HG02763 (cell line): ENCODE results near the gene WNT3.
"Not testable (repeated sequence)": the region's sequence is repeated elsewhere in the genome, so short reads cannot be mapped to it uniquely, and the experiment has no call there.

Experiments
- ATAC-seq: cut with Tn5 transposase; IDR thresholded peaks from one replicate; pipeline ENCODE4 v1.9.1; 2021; ENCODE audit warnings: mild to moderate bottlenecking, moderate library complexity; ENCODE audit not compliant: unreplicated experiment

The WNT3 gene

DNA sequence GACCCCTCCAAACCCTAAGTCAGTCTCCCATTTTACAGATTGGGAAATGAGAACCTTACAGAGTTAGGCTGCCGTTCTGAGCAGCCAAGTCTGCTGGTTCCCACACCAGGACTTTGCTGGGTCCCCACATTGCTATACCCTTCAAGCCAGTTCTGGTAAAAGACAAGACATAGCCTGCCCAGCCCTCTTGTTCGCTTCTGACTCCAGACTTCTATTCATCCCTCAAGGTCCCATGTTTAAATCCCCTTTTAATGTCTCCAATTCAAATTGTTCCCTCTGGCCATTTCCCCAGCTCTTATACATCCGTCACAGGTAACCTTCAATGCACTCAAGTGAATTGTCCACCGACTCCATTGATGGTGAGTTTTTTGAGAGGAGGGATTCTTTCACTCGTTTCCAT lies 30.2 kb downstream of the WNT3 start:
- ATAC-seq: no peak

- ATAC-seq: no peak
Observed at GRCh38 chr17:46787478-46787877, 31.0 kb downstream of the WNT3 start.

- no peak for ATAC-seq
Observed at GRCh38 chr17:46785696-46786095, 32.8 kb downstream of the WNT3 start.

DNA sequence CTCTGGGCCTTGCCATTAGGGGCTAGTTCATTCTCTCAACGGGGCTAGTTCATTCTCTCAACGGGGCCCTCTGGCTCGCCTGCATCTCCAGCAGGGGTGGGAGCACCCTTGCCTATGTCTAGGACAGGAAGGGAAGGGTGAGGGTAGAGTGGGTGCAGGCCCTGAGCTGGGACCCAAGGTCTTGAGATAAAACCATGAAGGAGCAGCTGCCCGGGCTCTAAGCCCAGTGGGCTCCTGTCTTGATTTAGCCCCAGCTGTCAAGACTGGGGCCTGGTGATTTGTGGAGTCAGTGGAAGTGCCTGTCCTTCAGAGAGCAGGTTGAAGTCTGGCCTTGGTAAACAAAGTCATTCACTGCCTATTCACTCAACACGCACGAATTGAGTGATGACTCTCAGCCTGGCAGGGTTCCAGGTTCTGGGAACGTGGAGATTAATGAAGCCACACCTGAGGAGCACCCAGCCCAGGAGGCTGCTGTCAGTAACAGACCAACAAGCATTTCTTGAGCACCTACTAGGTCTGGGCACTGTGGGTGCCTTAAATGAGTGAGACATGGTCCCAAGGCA lies 35.4 kb downstream of the WNT3 start:
- no peak for ATAC-seq

DNA sequence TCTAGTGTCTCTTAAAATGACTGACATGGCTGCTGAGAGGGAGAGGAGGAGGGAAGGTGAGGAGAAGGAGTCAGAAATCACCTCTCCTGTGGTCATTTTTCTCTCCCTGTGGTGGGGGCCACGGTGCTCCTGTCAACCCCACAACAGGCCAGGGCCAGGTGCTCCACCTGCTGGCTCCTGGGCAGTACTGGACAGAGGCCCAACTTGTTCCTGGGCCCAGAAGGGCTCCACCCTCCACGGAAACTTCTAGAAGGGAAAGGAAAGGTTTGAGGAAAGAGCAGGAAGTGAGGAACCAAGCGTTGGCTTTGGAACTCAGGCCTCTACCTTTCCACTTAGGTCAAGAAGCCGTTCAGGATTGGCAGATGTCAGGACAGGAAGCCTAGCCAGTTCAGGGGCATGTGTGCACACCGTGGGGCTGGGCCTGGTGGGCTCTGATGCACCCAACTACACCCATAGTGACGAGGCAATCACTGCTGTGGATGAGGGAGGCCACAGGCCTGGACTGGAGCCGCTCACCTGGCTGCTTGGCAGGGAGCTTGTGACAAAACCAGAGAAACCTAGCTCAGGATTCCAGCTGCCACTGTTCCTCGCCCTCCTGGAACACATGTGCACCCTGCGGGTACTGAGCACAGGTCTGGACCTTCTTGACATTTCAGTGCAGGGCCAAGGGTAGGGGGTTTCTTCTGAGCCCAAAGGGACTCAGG lies 36.1 kb downstream of the WNT3 start:
- no peak for ATAC-seq

DNA sequence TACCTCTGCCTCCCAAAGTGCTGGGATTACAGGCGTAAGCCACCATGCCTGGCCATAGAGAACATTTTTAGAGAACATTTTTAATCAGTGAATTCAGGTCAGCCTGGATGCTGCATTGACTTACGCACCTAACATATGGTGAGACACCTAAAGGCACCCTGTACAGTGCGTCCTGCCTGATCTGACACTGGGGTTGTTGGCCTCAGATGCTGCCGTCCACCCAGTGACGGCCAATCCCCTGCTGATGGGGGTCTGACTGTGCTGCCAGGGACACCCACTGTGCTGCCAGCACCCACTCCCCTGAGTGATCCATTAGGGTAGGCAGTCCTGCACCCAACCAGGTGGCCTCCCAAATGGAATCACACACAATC lies 38.5 kb downstream of the WNT3 start:
- no peak for ATAC-seq

DNA sequence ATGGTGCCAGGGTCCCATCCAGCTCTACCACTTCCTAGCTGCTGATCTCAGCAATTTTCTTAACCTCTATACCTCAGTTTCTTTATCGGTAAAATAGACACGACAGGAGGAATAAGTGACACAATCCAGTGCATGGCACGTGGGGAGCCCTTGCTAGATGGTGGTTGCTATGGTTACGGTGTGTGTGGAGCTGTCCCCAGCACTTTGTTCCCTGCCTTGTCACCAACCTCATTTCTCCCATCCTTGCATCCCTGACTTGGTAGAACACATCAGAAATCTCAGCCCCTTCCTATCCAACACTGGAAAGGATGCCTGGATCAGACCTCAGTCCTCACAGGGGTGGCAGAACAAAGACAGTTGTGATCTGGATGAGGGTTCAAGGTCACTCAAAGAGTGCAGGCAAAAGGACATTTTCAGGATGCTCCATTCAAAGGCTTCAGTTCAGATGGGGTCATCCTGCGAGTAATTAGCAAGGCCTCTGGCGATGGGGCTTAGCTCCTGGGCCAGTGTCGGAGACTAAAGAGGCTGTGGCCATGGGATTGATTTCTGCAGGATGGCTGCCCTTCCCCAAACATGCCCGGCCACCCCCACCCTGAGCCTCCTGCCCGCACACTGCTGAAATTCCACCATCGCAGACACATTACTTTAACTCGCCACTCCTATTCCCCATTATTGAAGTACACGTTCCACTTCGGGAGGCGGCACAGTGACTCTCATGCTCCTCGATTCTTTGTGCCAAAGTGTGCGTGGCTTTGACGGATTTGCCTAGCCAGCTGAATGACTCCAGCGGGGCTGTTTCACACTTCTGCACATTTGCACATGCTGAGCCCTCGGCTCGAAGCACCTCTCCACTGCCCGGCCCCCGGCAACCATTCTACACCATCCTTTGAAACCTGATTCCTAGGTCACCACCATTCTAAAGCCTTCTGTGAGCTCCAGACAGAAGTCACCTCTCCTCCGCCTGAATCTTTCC lies 40.3 kb downstream of the WNT3 start:
- no peak for ATAC-seq

- ATAC-seq: no peak
Observed at GRCh38 chr17:46776298-46777005, 42.0 kb downstream of the WNT3 start.

GRCh38 chr17:46774108-46774737 lies 44.3 kb downstream of the WNT3 start:
- no peak for ATAC-seq

- no peak for ATAC-seq
Observed at GRCh38 chr17:46773676-46774075, 44.8 kb downstream of the WNT3 start.

DNA sequence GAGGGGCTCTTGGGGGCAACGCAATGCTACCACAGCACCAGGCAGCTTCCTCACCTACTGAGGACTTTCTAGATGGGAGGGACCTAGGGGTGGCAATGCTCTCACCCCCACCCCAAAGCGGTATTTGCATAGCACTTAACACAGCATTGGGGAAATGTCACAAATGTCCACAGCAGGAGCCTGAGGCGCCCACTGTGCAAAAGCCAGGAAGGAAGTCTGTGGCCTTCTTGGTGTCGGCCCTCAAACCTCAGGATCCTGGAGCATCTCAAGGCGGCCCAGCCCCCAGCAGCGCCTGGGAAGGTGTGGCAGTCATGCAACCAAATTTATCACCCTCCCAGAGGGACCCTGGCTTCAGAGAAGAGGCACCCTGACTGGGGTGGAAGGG lies 45.3 kb downstream of the WNT3 start:
- no peak for ATAC-seq

DNA sequence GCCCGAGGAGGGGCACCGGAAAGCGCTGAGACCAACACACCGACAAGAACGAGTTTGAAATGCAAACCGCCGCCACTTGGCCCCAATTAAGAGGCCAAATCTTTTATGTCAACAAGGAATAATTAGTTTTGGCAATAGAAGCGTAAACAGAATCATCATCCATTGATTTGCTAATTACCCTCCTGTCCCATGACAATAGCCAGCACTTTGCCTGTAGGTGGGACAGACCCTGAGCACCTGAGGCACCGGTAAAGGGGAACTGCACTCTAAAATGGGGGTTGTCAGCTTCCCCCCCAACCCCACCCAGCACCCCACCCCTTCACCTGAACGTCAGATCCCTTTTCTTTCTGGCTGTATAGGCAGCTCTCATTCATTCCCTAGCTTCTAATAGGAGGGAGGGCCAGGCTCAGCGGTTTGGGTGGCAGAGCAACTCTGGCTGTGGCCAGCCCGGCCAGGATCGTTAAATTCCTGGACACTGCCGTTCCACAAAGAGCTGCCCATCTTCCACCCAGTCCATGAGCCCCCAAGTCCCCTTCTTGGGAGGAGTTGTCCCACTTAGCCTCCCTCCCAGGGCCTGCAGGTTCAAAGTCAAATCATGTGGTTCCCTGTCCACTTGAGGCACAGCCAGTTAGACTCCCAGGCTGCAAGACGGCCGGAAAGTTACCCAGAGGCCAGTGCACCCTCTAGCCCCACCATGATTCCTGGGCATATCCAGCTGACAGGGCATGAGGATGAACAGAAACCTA lies 45.8 kb downstream of the WNT3 start:
- no peak for ATAC-seq

DNA sequence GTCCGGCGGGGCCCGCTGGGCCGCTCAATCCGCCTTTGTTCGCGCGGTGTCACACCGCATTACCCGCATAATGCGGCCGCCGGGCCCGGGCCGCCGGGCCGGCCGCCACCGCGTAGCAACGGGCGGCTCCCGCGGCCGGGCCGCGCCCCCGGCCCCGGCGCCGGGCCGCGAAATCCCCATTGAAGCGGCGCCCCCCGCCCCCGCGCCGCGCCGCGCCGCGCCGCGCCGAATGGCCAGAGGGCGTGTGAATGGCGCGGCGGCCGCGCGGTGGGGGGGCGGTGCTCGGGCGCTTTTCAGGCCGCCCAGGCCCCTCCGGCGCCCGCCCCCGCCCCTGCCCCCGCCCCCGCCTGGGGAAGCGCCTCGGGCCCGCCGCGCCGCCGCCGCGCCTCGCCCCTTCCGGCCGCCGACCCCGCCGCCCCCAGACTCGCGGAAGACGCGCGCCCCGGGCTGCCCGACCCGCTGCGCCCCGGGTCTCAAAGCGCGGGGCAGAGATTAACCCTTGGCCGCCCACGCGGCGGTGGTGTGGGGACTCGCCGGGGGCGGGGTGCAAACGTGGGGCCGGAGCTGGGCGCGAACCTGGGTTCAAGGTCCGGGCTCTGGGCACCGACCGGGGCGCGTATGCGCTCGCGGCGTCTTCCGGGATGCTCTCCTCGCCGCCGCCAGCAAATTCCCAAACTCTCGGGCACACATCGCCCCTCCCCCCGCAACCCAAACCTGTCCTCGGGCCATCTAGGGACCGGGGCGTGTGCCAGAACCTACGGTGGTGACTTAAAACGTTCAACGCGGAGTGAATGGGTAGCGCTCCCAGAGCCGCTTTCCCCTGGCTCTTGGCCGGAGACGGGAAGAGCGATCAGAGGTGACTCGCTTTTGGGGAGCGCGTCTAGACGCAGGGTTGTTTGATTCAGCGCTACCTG lies 46.7 kb downstream of the WNT3 start:
- no peak for ATAC-seq

GRCh38 chr17:46770818-46771560 lies 47.5 kb downstream of the WNT3 start:
- no peak for ATAC-seq

GRCh38 chr17:46770439-46770817 lies 48.1 kb downstream of the WNT3 start:
- no peak for ATAC-seq

GRCh38 chr17:46769531-46770438 lies 48.7 kb downstream of the WNT3 start:
- ATAC-seq: no peak

- ATAC-seq: not testable (repeated sequence)
Observed at GRCh38 chr17:46768896-46769295, 49.6 kb downstream of the WNT3 start.
